K562 (cell line): ENCODE results near the gene POLR2H. TPM values are rescaled to one million over a fixed set of nuclear protein-coding genes. Genes with fewer than 3 reads are reported as not detected.

Source experiments
- ARHGAP35 ChIP-seq: fragments of 450-650 bp; IDR thresholded peaks from 2 replicates; pipeline ENCODE4 v1.6.1; 2018; ENCODE audit not compliant: partially characterized antibody
- BACH1 ChIP-seq: fragments of 200-800 bp; sonication (Bioruptor generic); IDR thresholded peaks from 2 replicates; pipeline ENCODE4 v1.6.1; 2016; ENCODE audit warnings: missing genetic modification characterization, missing compliant biosample characterization
- FOXJ3 ChIP-seq: sonication (generic); formaldehyde crosslinking; IDR thresholded peaks from 2 replicates; pipeline ENCODE4 v1.4.0; 2020; ENCODE audit warnings: mild to moderate bottlenecking, missing genetic modification reagents
- ILK ChIP-seq: fragments of 450-650 bp; IDR thresholded peaks from 2 replicates; pipeline ENCODE4 v1.6.1; 2016; ENCODE audit warnings: missing genetic modification characterization, low read depth, mild to moderate bottlenecking, missing compliant biosample characterization, moderate library complexity, borderline replicate concordance
- NELFE ChIP-seq: IDR thresholded peaks from 2 replicates; pipeline ENCODE4 v1.6.1; 2011; ENCODE audit warnings: mild to moderate bottlenecking; ENCODE audit not compliant: insufficient read depth, insufficient read length
- NR4A1 ChIP-seq, 2 experiments: fragments of 250-450 bp in 1 of 2; fragments of 450-650 bp in 1 of 2; sonication (Bioruptor Pico) in 1 of 2; IDR thresholded peaks; 2 replicates each; pipeline versions ENCODE4 v1.4.0 to v1.6.1; 2016 to 2020; ENCODE audit warnings: mild to moderate bottlenecking in 2 of 2, missing compliant biosample characterization in 1 of 2, missing genetic modification characterization in 1 of 2, moderate library complexity in 1 of 2
- PBX2 ChIP-seq, 2 experiments: IDR thresholded peaks in 1 of 2; conservative IDR thresholded peaks in 1 of 2; 2 replicates each; pipeline ENCODE4 v1.6.1; 2016; ENCODE audit warnings: low read depth in 2 of 2, mild to moderate bottlenecking in 1 of 2, missing compliant biosample characterization in 1 of 2, missing genetic modification characterization in 1 of 2, moderate library complexity in 1 of 2
- PHB ChIP-seq: fragments of 250-450 bp; sonication (Bioruptor Pico); IDR thresholded peaks from 2 replicates; pipeline ENCODE4 v1.5.0; 2021
- RFX7 ChIP-seq: fragments of 250-450 bp; sonication (Bioruptor Pico); IDR thresholded peaks from 2 replicates; pipeline ENCODE4 v1.5.1; 2021; ENCODE audit warnings: mild to moderate bottlenecking
- RREB1 ChIP-seq: fragments of 250-450 bp; sonication (Bioruptor Pico); IDR thresholded peaks from 2 replicates; pipeline ENCODE4 v1.4.0; 2020
- SRSF7 ChIP-seq: fragments of 200-400 bp; formaldehyde crosslinking; optimal IDR thresholded peaks from 2 replicates; pipeline ENCODE3; 2017; ENCODE audit warnings: mild to moderate bottlenecking, low read depth, low read length
- TCF15 ChIP-seq: fragments of 250-450 bp; sonication (Bioruptor Pico); IDR thresholded peaks from 2 replicates; pipeline ENCODE4 v1.8.0; 2022; ENCODE audit warnings: moderate library complexity, mild to moderate bottlenecking, inconsistent platforms
- THAP7 ChIP-seq: fragments of 250-450 bp; sonication (Bioruptor Pico); IDR thresholded peaks from 2 replicates; pipeline ENCODE4 v1.5.0; 2021
- ZNF395 ChIP-seq: fragments of 200-800 bp; sonication (Bioruptor generic); IDR thresholded peaks from 2 replicates; pipeline ENCODE4 v1.6.1; 2017; ENCODE audit warnings: missing genetic modification characterization, missing compliant biosample characterization
- ZNF77 ChIP-seq: fragments of 250-450 bp; sonication (Bioruptor Pico); IDR thresholded peaks from 2 replicates; pipeline ENCODE4 v1.5.0; 2020
- ZZZ3 ChIP-seq: fragments of 450-650 bp; IDR thresholded peaks from 2 replicates; pipeline ENCODE4 v1.6.1; 2016; ENCODE audit warnings: antibody characterized with exemption, mild to moderate bottlenecking, moderate library complexity
- polyA plus RNA-seq, 8 experiments: library from polyadenylated mRNA; depleted of rRNA in 4 of 8; stranded (reverse) in 5 of 8; unstranded in 3 of 8; fragments of >200 nt; fragmentation: Nextera tagmentation in 2 of 8; fragmentation: Illumina TruSeq in 1 of 8; extraction: Ambion mirVana in 2 of 8; extraction: Trizol in 1 of 8; gene quantifications; 2 replicates each; pipeline versions ENCODE4 v1.2.1 to v1.2.3, GENCODE V29; 2011 to 2014; ENCODE audit warnings: inconsistent platforms in 1 of 8, missing spikeins in 1 of 8
- total RNA-seq, 7 experiments: library from RNA; depleted of rRNA in 6 of 7; stranded (reverse); fragments of >200 nt in 6 of 7; fragmentation: Illumina TruSeq in 2 of 7; extraction: Trizol in 2 of 7; gene quantifications; 2 replicates each; pipeline versions ENCODE4 v1.2.1 to v1.2.3, GENCODE V29; 2011 to 2021; ENCODE audit warnings: low replicate concordance in 1 of 7

Gene POLR2H
- total and polyA plus RNA-seq, 9 of the 15 experiments (the other 6 are each of a cell fraction or from before 2014, with no cell fraction given), result 128 to 512 (median 220) TPM

GRCh38 chr3:184347321-184348056 lies 14.0 kb upstream of the POLR2H start (continued):
- TF ChIP-seq TCF15 (CRISPR knock-in tag) (no peak), BACH1 (peak; percentile 79), ARHGAP35 (no peak), THAP7 (CRISPR knock-in tag) (no peak), ZNF395 (peak; percentile 64; the same call in 1 of the 2 replicates), NR4A1 (CRISPR knock-in tag; IDR thresholded peaks at IDR 0.05) (no peak), NR4A1 (tag; IDR thresholded peaks at IDR 0.05) (no peak; the same call in 1 of the 2 replicates), RFX7 (no peak), FOXJ3 (CRISPR knock-in tag) (no peak), PBX2 (CRISPR knock-in tag; IDR thresholded peaks at IDR 0.05; ENCODE audit: low read depth) (no peak), PBX2 (tag; conservative IDR thresholded peaks at IDR 0.05; ENCODE audit: low read depth) (0 out of 2 replicates have a peak, but pooled peaks have one; percentile 8), NELFE (no peak), SRSF7 (no peak), ILK (tag) (no peak), ZZZ3 (no peak), ZNF77 (CRISPR knock-in tag) (no peak), PHB (CRISPR knock-in tag) (no peak), RREB1 (no peak)
